Vagina (tissue), 2 donors: Measurements from ENCODE around the gene USP8.

Source experiments
- CTCF ChIP-seq, 3 experiments: fragments of 450-650 bp in 2 of 3; fragments of 200-600 bp in 1 of 3; sonication (generic) in 1 of 3; IDR thresholded peaks; one replicate each; pipeline ENCODE4 v1.5.1; 2017 to 2019; ENCODE audit warnings: antibody characterized with exemption in 3 of 3, mild to moderate bottlenecking in 2 of 3, moderate library complexity in 2 of 3
- POLR2A ChIP-seq, 2 donors: fragments of 450-650 bp; IDR thresholded peaks; one replicate each; pipeline ENCODE4 v1.6.1; 2017; ENCODE audit warnings: antibody characterized with exemption in 2 of 2, mild to moderate bottlenecking in 2 of 2, moderate library complexity in 2 of 2
- POLR2AphosphoS5 ChIP-seq, 2 donors: sonication (generic); formaldehyde crosslinking; IDR thresholded peaks; one replicate each; pipeline ENCODE4 v1.9.0; 2017; ENCODE audit warnings: antibody characterized with exemption in 2 of 2, mild to moderate bottlenecking in 2 of 2, low read depth in 1 of 2; ENCODE audit not compliant: insufficient read depth in 1 of 2

- TF ChIP-seq CTCF (IDR thresholded peaks at IDR 0.05) (no peak), POLR2A (IDR thresholded peaks at IDR 0.05) (no peak), POLR2AphosphoS5 (IDR thresholded peaks at IDR 0.05; ENCODE audit: insufficient read depth in 1 of 2, low read depth in 1 of 2) (no peak)
Measured at GRCh38 chr15:50558012-50558411, 133.8 kb downstream of the USP8 start.
